NB4 (cell line): ENCODE results near the gene GRAMD2A.

Experiments
- DNase-seq: peaks from one replicate; pipeline ENCODE4 v3.0.0; 2010; ENCODE audit warnings: low read depth
- H3K4me3 ChIP-seq: one replicate; pipeline ENCODE4 v1.5.1; 2011; ENCODE audit warnings: mild to moderate bottlenecking, low read depth, low read length, moderate library complexity
- MYC ChIP-seq: IDR thresholded peaks from 2 replicates; pipeline ENCODE4 v1.6.1; 2011; ENCODE audit warnings: low read depth, low read length
- POLR2A ChIP-seq: IDR thresholded peaks from 2 replicates; pipeline ENCODE4 v1.6.1; 2011; ENCODE audit warnings: mild to moderate bottlenecking; ENCODE audit not compliant: insufficient read length; ENCODE audit errors: extremely low read depth
- TF ChIP-seq, protein P1 (sequence below): IDR thresholded peaks from one replicate; pipeline ENCODE4 v1.5.1; 2012; ENCODE audit warnings: low read depth, low read length
- TF ChIP-seq, protein P2 (sequence below): IDR thresholded peaks from 2 replicates; pipeline ENCODE4 v1.6.1; 2011; ENCODE audit warnings: low read depth, low read length

GRAMD2A gene

DNA sequence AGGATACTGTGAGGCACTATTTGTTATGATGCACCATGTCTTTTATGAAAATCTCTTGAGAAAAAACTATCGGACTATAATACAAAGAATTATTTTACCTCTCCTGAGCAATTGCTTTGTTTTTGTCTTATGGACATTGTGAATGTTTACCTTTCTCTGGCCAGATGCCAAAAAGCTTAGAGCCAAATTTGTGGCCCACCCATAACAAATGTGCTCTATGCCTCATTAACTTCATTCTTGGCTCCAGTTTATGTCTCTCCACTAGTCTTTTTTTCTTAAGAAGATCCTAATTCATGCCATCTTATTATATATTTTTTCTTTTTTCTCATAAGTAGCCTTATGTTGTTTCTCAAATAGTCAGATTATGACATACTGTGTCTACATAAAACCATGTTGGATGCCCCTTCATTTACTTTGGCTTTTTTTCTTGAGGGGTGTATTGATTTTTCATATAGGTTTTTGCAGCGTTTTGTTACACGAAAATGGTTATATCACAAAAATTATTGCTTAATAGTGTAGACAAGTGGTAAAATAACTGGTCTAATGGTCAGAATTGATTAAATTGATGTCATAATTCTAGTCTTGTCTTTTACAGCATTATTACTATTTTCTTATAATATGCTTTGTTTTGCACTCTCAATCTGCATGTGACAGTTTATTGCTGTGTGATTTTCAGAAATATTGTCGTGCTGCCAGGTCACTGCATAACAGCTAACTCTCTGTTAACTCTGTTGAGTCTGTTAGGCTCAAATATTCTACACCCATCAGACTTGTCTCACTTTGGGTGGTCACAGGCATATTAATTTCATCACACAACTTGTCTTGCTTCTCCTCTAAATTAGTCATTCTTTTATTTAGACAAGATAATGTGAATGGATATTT lies 61.2 kb downstream of the GRAMD2A start:
- no peak overlapping the region for H3K4me3 ChIP-seq
- no peak for TF ChIP-seq POLR2A
- TF ChIP-seq MYC: no peak
- TF ChIP-seq, protein P1, sequence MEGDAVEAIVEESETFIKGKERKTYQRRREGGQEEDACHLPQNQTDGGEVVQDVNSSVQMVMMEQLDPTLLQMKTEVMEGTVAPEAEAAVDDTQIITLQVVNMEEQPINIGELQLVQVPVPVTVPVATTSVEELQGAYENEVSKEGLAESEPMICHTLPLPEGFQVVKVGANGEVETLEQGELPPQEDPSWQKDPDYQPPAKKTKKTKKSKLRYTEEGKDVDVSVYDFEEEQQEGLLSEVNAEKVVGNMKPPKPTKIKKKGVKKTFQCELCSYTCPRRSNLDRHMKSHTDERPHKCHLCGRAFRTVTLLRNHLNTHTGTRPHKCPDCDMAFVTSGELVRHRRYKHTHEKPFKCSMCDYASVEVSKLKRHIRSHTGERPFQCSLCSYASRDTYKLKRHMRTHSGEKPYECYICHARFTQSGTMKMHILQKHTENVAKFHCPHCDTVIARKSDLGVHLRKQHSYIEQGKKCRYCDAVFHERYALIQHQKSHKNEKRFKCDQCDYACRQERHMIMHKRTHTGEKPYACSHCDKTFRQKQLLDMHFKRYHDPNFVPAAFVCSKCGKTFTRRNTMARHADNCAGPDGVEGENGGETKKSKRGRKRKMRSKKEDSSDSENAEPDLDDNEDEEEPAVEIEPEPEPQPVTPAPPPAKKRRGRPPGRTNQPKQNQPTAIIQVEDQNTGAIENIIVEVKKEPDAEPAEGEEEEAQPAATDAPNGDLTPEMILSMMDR: no peak
- TF ChIP-seq, protein P2, sequence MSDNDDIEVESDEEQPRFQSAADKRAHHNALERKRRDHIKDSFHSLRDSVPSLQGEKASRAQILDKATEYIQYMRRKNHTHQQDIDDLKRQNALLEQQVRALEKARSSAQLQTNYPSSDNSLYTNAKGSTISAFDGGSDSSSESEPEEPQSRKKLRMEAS: no peak
- DNase-seq: no peak

GRCh38 chr15:72135719-72136118 lies 61.9 kb downstream of the GRAMD2A start:
- no peak for TF ChIP-seq MYC
- TF ChIP-seq POLR2A: no peak
- no peak overlapping the region for H3K4me3 ChIP-seq
- no peak for DNase-seq

GRCh38 chr15:72133211-72133610 lies 64.4 kb downstream of the GRAMD2A start:
- TF ChIP-seq MYC: no peak
- TF ChIP-seq, protein P1: no peak
- TF ChIP-seq, protein P2: no peak
- DNase-seq: no peak
- H3K4me3 ChIP-seq: no peak overlapping the region

GRCh38 chr15:72131922-72132321 lies 65.7 kb downstream of the GRAMD2A start:
- DNase-seq: no peak
- no peak overlapping the region for H3K4me3 ChIP-seq
- TF ChIP-seq, protein P1: no peak
- TF ChIP-seq MYC: no peak
- TF ChIP-seq, protein P2: no peak
- no peak for TF ChIP-seq POLR2A

GRCh38 chr15:72130272-72130671 lies 67.3 kb downstream of the GRAMD2A start:
- TF ChIP-seq, protein P2: no peak
- TF ChIP-seq, protein P1: no peak
- no peak for TF ChIP-seq MYC
- TF ChIP-seq POLR2A: no peak
- DNase-seq: no peak
- H3K4me3 ChIP-seq: no peak overlapping the region

DNA sequence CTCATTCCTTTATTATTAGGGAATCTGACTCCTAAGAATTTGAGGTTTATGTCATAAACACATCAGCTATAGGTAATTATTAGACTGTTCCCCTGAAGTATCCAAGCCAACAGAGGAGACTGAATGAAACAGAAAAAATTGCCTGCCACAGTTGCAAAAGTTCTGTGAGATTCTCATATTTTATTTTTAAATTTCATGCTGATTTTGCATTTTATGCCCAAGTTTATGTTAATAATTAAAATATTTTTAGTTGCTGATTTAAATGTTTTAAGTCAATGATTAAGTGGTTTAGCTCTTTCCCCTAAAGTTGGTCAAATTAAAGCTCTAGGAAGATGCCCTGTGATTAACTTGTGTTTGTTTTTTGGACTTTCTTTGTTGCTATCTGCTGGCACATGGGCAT lies 69.2 kb downstream of the GRAMD2A start:
- no peak for DNase-seq
- no peak overlapping the region for H3K4me3 ChIP-seq
- TF ChIP-seq POLR2A (no peak), MYC (no peak)
- TF ChIP-seq, protein P2: no peak
